SHP77 treated with DMSO at 0.1 percent for 48 hours (cell line): ENCODE data around the gene OPCML.

ENCODE experiments used
- DNase-seq: peaks from one replicate; lab custom pipeline; 2025; lab: John Stamatoyannopoulos, UW

OPCML gene

GRCh38 chr11:132850266-132850665 is 682.0 kb downstream of the OPCML start:
- no peak for DNase-seq

GRCh38 chr11:132848336-132848735 is 684.0 kb downstream of the OPCML start:
- DNase-seq, result no peak

GRCh38 chr11:132846075-132846474 is 686.2 kb downstream of the OPCML start:
- DNase-seq, result no peak

- no peak for DNase-seq
Measured at GRCh38 chr11:132844956-132845696, 687.2 kb downstream of the OPCML start.

- DNase-seq, result no peak
Measured at GRCh38 chr11:132840660-132841059, 691.6 kb downstream of the OPCML start.

GRCh38 chr11:132840191-132840590 is 692.1 kb downstream of the OPCML start:
- DNase-seq, result no peak

GRCh38 chr11:132839236-132839945 is 692.9 kb downstream of the OPCML start:
- no peak for DNase-seq

- DNase-seq, result no peak
Measured at GRCh38 chr11:132838627-132839026, 693.7 kb downstream of the OPCML start.

GRCh38 chr11:132831272-132831671 is 701.0 kb downstream of the OPCML start:
- DNase-seq, result no peak

- no peak for DNase-seq
Measured at GRCh38 chr11:132824642-132825041, 707.7 kb downstream of the OPCML start.

GRCh38 chr11:132822276-132822675 is 710.0 kb downstream of the OPCML start:
- no peak for DNase-seq

- no peak for DNase-seq
Measured at GRCh38 chr11:132821499-132821898, 710.8 kb downstream of the OPCML start.

GRCh38 chr11:132821014-132821413 is 711.3 kb downstream of the OPCML start:
- no peak for DNase-seq

GRCh38 chr11:132818951-132819350 is 713.4 kb downstream of the OPCML start:
- no peak for DNase-seq

- no peak for DNase-seq
Measured at GRCh38 chr11:132817387-132817786, 714.9 kb downstream of the OPCML start.

GRCh38 chr11:132814410-132814809 is 717.9 kb downstream of the OPCML start:
- DNase-seq, result no peak

- no peak for DNase-seq
Measured at GRCh38 chr11:132811649-132812048, 720.7 kb downstream of the OPCML start.

GRCh38 chr11:132809070-132809469 is 723.2 kb downstream of the OPCML start:
- no peak for DNase-seq

GRCh38 chr11:132804258-132804657 is 728.0 kb downstream of the OPCML start:
- DNase-seq, result no peak

GRCh38 chr11:132803436-132803835 is 728.9 kb downstream of the OPCML start:
- no peak for DNase-seq

GRCh38 chr11:132802947-132803346 is 729.4 kb downstream of the OPCML start:
- no peak for DNase-seq

- DNase-seq, result no peak
Measured at GRCh38 chr11:132793831-132794230, 738.5 kb downstream of the OPCML start.

- no peak for DNase-seq
Measured at GRCh38 chr11:132792341-132793140, 739.8 kb downstream of the OPCML start.
